Measurements from ENCODE around the gene TAS2R31.

GRCh38 chr12:11014234-11014633 is 17.0 kb downstream of the TAS2R31 start:
- TF ChIP-seq, protein P1, sequence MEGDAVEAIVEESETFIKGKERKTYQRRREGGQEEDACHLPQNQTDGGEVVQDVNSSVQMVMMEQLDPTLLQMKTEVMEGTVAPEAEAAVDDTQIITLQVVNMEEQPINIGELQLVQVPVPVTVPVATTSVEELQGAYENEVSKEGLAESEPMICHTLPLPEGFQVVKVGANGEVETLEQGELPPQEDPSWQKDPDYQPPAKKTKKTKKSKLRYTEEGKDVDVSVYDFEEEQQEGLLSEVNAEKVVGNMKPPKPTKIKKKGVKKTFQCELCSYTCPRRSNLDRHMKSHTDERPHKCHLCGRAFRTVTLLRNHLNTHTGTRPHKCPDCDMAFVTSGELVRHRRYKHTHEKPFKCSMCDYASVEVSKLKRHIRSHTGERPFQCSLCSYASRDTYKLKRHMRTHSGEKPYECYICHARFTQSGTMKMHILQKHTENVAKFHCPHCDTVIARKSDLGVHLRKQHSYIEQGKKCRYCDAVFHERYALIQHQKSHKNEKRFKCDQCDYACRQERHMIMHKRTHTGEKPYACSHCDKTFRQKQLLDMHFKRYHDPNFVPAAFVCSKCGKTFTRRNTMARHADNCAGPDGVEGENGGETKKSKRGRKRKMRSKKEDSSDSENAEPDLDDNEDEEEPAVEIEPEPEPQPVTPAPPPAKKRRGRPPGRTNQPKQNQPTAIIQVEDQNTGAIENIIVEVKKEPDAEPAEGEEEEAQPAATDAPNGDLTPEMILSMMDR (conservative IDR thresholded peaks at IDR 0.05 in 1 of 2, IDR thresholded peaks at IDR 0.05 in 1 of 2; ENCODE audit: low read depth in 1 of 2, low read length in 2 of 2) = no peak
- no peak for TF ChIP-seq EZH2 (IDR thresholded peaks at IDR 0.05; ENCODE audit: low read length, missing control alignments)
